Upper lobe of left lung (tissue), 6 donors: Measurements from ENCODE around the gene GATAD2B. TPM values are rescaled to one million over a fixed set of nuclear protein-coding genes. Genes with fewer than 3 reads are reported as not detected.

Experiments
- ATAC-seq, 2 donors: fragments of 200-7000 bp; cut with Tn5 transposase; one replicate each; pipeline ENCODE4 v1.9.1; 2022; ENCODE audit warnings: mild to moderate bottlenecking in 2 of 2, moderate library complexity in 2 of 2; ENCODE audit not compliant: low FRiP score in 2 of 2
- DNase-seq, 2 donors: peaks; one replicate each; pipeline ENCODE4 v3.0.0-alpha.2; 2019 to 2020
- H3K27ac ChIP-seq, 4 donors: fragments of 200-600 bp; sonication (generic); one replicate each; pipeline ENCODE4 v1.5.1; 2016 to 2019
- H3K27me3 ChIP-seq, 4 donors: fragments of 200-600 bp; sonication (generic); one replicate each; pipeline ENCODE4 v1.5.1; 2017 to 2019
- H3K36me3 ChIP-seq, 4 donors: fragments of 200-600 bp; sonication (generic); one replicate each; pipeline ENCODE4 v1.5.1; 2016 to 2019
- H3K4me1 ChIP-seq, 4 donors: fragments of 200-600 bp; sonication (generic); one replicate each; pipeline ENCODE4 v1.5.1; 2018 to 2019
- H3K4me3 ChIP-seq, 4 donors: fragments of 200-600 bp; sonication (generic); one replicate each; pipeline ENCODE4 v1.5.1; 2017 to 2019; ENCODE audit warnings: mild to moderate bottlenecking in 2 of 4, moderate library complexity in 1 of 4
- H3K9me3 ChIP-seq, 4 donors: fragments of 200-600 bp; sonication (generic); one replicate each; pipeline ENCODE4 v1.5.1; 2018 to 2019
- CTCF ChIP-seq, 6 experiments: fragments of 450-650 bp in 4 of 6; fragments of 200-600 bp in 2 of 6; sonication (generic) in 2 of 6; IDR thresholded peaks; one replicate each; pipeline ENCODE4 v1.5.1; 2016 to 2019; ENCODE audit warnings: antibody characterized with exemption in 6 of 6
- EP300 ChIP-seq, 4 donors: sonication (generic); formaldehyde crosslinking; IDR thresholded peaks; one replicate each; pipeline ENCODE4 v1.5.1; 2017; ENCODE audit warnings: antibody characterized with exemption in 4 of 4, control low read depth in 2 of 4
- POLR2A ChIP-seq, 4 donors: fragments of 450-650 bp; IDR thresholded peaks; one replicate each; pipeline ENCODE4 v1.5.1; 2016 to 2017; ENCODE audit warnings: antibody characterized with exemption in 4 of 4, mild to moderate bottlenecking in 2 of 4
- POLR2AphosphoS5 ChIP-seq, 2 donors: sonication (generic); formaldehyde crosslinking; IDR thresholded peaks; one replicate each; pipeline ENCODE4 v1.5.1; 2017; ENCODE audit warnings: antibody characterized with exemption in 2 of 2
- WGBS, 2 donors: methylation state at CpG; one replicate each; pipeline ENCODE4 v1.1.5; 2017 to 2018; 5-methylcytosine and 5-hydroxymethylcytosine counted together
- total RNA-seq, 6 donors: library from RNA; depleted of rRNA in 4 of 6; stranded (reverse); fragments of >200 nt in 4 of 6; gene quantifications; one replicate each; pipeline versions ENCODE4 v1.1.0 to v1.2.1, GENCODE V29; 2016 to 2021
- donor health status: DM: no; HTN: no; CAD: no; lungs with moderate emphysema.
- donor health status: DM: no; HTN: yes; CAD: no; lungs with severe emphysema.

The GATAD2B gene
- total RNA-seq, 6 donors from 2014 or later = 16.0 to 50.3 (median 37.8) TPM

DNA sequence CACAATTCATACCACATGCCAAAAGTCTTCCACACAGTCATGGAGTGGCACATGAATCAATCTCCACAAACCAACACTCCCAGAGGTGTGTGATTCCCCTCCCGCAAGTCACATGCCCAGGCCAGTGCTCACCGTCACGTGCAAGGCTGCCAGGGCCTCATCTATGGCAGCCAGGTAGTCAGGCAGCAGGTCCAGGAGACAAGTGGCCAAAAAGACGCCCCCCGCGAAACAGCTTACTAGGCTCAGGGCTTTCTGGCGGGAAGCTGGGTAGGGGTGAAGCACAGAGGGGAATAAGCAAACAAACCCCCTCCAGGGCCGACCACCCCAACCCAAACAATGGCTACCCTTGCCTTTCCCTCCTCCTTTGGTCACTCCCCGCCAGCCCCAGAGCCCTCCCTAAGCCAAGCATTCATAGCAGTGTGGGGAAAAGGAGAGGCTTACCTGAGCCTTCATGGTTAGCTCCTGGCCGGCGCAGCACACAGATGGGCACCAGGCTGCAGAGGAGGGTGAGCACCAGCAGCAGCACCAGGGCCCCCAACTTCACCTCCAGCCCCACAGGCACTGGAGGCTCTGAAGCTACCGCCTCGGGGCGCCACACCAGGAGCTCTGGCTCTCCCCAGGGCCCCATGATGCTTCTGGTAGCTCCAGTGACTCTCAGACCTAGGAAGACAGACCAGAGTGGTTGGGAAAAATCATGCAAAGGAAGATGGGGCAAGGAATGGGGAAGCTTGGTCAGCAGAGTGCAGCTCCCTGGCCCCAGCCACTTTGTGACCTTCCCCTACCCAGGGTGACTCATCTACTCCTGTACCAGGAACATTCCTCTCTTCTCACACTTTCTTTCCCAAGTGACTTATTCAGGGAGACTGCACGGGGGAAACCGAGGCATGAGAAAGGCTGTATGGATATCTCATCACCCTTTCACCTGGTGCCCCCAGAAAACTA is 39.6 kb upstream of the GATAD2B start:
- H3K4me3 ChIP-seq = peak overlapping the region; percentile 56 to 75 (median 68)
- H3K27ac ChIP-seq = peak overlapping the region; percentile 94 to 98 (median 97)
- peaks cover 0 to 28% (median 11%) of the 10 kb centered on the region in 4 donors for H3K36me3 ChIP-seq
- H3K27me3 ChIP-seq = no peaks in the 10 kb centered on the region
- ATAC-seq (peak in 1 of 2 donors; percentile 23), DNase-seq (peak; percentile 56 to 83)
- WGBS, 2 donors = 41 to 50% methylated on average over 13 to 16 of the region's 16 CpGs
- peaks cover 54 to 78% (median 62%) of the 10 kb centered on the region in 4 donors for H3K4me1 ChIP-seq
- TF ChIP-seq POLR2A (IDR thresholded peaks at IDR 0.05) = no peak
- TF ChIP-seq POLR2AphosphoS5 (IDR thresholded peaks at IDR 0.05) = peak in 1 of 2 donors; percentile 26
- peak in 1 of 4 donors; percentile 25 for TF ChIP-seq EP300 (IDR thresholded peaks at IDR 0.05)
- no peak for TF ChIP-seq CTCF (IDR thresholded peaks at IDR 0.05)
- no peaks in the 10 kb centered on the region for H3K9me3 ChIP-seq

DNA sequence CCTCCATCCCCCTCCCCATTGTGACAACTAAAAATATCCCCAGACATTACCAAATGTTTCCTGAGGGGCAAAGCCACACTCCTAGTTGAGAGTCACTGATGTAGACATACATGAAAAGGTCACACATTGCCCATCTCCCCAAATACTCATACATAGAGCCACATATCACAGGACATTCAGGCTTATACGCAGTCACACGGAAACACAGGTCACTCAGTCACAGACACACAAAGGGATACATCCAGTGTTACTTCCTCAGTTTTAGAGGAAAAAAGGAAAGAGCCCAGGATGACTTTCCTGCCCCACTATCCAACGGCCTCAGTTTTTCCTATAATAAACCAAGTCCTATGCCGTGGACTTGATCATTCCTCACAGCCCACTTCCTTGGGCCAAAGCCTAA is 38.6 kb upstream of the GATAD2B start:
- H3K27me3 ChIP-seq = no peaks in the 10 kb centered on the region
- H3K36me3 ChIP-seq = peaks cover 0 to 28% (median 11%) of the 10 kb centered on the region in 4 donors
- peak overlapping the region; percentile 94 to 98 (median 97) for H3K27ac ChIP-seq
- no peak for TF ChIP-seq CTCF (IDR thresholded peaks at IDR 0.05)
- no peak for TF ChIP-seq POLR2A (IDR thresholded peaks at IDR 0.05)
- TF ChIP-seq POLR2AphosphoS5 (IDR thresholded peaks at IDR 0.05) = no peak
- no peak for TF ChIP-seq EP300 (IDR thresholded peaks at IDR 0.05)
- ATAC-seq (no peak), DNase-seq (no peak)
- 80 to 83% methylated on average over 4 of the region's 4 CpGs for WGBS, 2 donors
- H3K4me3 ChIP-seq = peak overlapping the region in 2 of 4 donors; percentile 56 to 72
- peaks cover 59 to 81% (median 67%) of the 10 kb centered on the region in 4 donors for H3K4me1 ChIP-seq
- H3K9me3 ChIP-seq = no peaks in the 10 kb centered on the region

- peaks cover 60 to 79% (median 65%) of the 10 kb centered on the region in 4 donors for H3K4me1 ChIP-seq
- peak in 1 of 2 donors; percentile 64 for DNase-seq
- WGBS, 2 donors = 94 to 100% methylated on average over 2 to 9 of the region's 11 CpGs
Observed at GRCh38 chr1:153960206-153960605, 37.4 kb upstream of the GATAD2B start.

DNA sequence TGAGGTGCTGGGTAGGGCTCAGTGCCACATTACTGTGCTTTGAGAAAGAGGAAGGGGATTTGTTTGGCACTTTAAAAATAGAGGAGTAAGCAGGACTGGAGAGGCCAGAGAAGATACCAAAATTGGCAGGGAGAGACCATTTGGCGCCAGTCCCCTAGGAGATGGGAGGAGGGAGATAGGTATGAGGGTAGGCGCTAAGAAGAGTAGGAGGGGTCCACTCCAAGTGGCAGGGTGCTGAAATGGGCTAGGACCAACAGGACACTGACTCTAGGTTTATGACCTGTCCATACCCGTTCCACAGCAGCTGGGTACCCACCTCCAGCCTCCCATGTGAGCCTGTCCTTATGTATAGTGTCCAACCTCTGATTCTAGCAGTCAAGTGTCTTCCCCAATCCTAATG is 36.7 kb upstream of the GATAD2B start:
- Histone ChIP-seq H3K4me1 (peaks cover 53 to 80% (median 61%) of the 10 kb centered on the region in 4 donors), H3K4me3 (no peak overlapping the region), H3K27me3 (no peaks in the 10 kb centered on the region), H3K36me3 (peaks cover 0 to 34% (median 11%) of the 10 kb centered on the region in 4 donors), H3K27ac (peak overlapping the region; percentile 91 to 96 (median 93)), H3K9me3 (no peaks in the 10 kb centered on the region)
- WGBS, 2 donors = 76 to 78% methylated on average over 3 of the region's 3 CpGs
- ATAC-seq = no peak
- DNase-seq = no peak
- TF ChIP-seq POLR2AphosphoS5 (IDR thresholded peaks at IDR 0.05) (no peak), CTCF (IDR thresholded peaks at IDR 0.05) (no peak), EP300 (IDR thresholded peaks at IDR 0.05) (no peak), POLR2A (IDR thresholded peaks at IDR 0.05) (no peak)

More at GRCh38 chr1:153960206-153960605, 37.4 kb upstream of the GATAD2B start:
- TF ChIP-seq POLR2AphosphoS5 (IDR thresholded peaks at IDR 0.05) (no peak), CTCF (IDR thresholded peaks at IDR 0.05) (no peak), EP300 (IDR thresholded peaks at IDR 0.05) (no peak), POLR2A (IDR thresholded peaks at IDR 0.05) (no peak)
- Histone ChIP-seq H3K27ac (peak overlapping the region in 3 of 4 donors; percentile 92 to 96 (median 94)), H3K27me3 (no peaks in the 10 kb centered on the region), H3K4me3 (no peak overlapping the region), H3K9me3 (no peaks in the 10 kb centered on the region), H3K36me3 (peaks cover 0 to 28% (median 11%) of the 10 kb centered on the region in 4 donors)
- no peak for ATAC-seq
